ENCODE data around the gene RPL6. TPM values are rescaled to one million over a fixed set of nuclear protein-coding genes. Genes with fewer than 3 reads are reported as not detected.

Gene RPL6
- total RNA-seq, 1 experiment from 2014 or later, result 969 TPM

DNA sequence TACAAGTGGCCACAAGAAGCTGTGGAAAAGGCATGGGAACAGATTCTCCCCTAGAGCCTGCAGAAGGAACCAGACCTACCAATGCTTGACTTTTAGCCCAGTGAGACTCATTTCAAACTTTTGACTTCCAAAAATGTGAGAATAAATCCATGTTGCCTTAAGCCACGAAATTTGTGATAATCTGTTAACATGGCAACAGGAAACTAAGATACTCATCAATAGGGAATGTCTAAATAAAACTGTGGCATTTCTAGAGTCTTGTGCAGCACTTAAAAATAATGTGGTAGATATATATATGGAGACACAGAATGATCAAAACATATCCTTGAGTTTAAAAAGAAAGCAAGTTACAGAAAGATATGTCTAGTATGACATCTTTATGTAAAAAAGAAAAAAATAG is 39.2 kb downstream of the RPL6 start:
- ChIA-PET CTCF (no interaction called here), POLR2A (no interaction called here)
- intact Hi-C loops (cut with micrococcal nuclease; ENCODE audit: unreplicated experiment), result no loop called here
- no peak overlapping the region for H3K27ac ChIP-seq (ENCODE audit: low read length)
- TF ChIP-seq TCF7L2 (IDR thresholded peaks at IDR 0.05; ENCODE audit: low read depth, low read length) (no peak), POLR2AphosphoS5 (IDR thresholded peaks at IDR 0.05; ENCODE audit: low read depth, low read length) (no peak), SIN3A (IDR thresholded peaks at IDR 0.05; ENCODE audit: borderline replicate concordance, insufficient read depth, low read depth, low read length) (no peak)
- TF ChIP-seq, protein P1, sequence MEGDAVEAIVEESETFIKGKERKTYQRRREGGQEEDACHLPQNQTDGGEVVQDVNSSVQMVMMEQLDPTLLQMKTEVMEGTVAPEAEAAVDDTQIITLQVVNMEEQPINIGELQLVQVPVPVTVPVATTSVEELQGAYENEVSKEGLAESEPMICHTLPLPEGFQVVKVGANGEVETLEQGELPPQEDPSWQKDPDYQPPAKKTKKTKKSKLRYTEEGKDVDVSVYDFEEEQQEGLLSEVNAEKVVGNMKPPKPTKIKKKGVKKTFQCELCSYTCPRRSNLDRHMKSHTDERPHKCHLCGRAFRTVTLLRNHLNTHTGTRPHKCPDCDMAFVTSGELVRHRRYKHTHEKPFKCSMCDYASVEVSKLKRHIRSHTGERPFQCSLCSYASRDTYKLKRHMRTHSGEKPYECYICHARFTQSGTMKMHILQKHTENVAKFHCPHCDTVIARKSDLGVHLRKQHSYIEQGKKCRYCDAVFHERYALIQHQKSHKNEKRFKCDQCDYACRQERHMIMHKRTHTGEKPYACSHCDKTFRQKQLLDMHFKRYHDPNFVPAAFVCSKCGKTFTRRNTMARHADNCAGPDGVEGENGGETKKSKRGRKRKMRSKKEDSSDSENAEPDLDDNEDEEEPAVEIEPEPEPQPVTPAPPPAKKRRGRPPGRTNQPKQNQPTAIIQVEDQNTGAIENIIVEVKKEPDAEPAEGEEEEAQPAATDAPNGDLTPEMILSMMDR (IDR thresholded peaks at IDR 0.05), result no peak
- TF ChIP-seq, protein P2, sequence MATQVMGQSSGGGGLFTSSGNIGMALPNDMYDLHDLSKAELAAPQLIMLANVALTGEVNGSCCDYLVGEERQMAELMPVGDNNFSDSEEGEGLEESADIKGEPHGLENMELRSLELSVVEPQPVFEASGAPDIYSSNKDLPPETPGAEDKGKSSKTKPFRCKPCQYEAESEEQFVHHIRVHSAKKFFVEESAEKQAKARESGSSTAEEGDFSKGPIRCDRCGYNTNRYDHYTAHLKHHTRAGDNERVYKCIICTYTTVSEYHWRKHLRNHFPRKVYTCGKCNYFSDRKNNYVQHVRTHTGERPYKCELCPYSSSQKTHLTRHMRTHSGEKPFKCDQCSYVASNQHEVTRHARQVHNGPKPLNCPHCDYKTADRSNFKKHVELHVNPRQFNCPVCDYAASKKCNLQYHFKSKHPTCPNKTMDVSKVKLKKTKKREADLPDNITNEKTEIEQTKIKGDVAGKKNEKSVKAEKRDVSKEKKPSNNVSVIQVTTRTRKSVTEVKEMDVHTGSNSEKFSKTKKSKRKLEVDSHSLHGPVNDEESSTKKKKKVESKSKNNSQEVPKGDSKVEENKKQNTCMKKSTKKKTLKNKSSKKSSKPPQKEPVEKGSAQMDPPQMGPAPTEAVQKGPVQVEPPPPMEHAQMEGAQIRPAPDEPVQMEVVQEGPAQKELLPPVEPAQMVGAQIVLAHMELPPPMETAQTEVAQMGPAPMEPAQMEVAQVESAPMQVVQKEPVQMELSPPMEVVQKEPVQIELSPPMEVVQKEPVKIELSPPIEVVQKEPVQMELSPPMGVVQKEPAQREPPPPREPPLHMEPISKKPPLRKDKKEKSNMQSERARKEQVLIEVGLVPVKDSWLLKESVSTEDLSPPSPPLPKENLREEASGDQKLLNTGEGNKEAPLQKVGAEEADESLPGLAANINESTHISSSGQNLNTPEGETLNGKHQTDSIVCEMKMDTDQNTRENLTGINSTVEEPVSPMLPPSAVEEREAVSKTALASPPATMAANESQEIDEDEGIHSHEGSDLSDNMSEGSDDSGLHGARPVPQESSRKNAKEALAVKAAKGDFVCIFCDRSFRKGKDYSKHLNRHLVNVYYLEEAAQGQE (IDR thresholded peaks at IDR 0.05; ENCODE audit: insufficient read depth in 1 of 2, low read depth in 2 of 2, low read length in 1 of 2), result no peak
- DNase-seq (ENCODE audit: low read depth, low spot score), result no peak
- peaks cover 24% of the 10 kb centered on the region for H3K4me1 ChIP-seq (ENCODE audit: control insufficient read depth, insufficient read depth, low read length)
- no peak overlapping the region for H3K4me3 ChIP-seq (ENCODE audit: low read depth in 2 of 2, low read length in 2 of 2)
- in situ Hi-C loops (cut with HindIII; ENCODE audit: low pct_unique_long_range_greater_than_20kb, low sequenced_read_pairs), result no loop called here
- H3K27me3 ChIP-seq (ENCODE audit: control insufficient read depth, insufficient read depth, low read length), result no peaks in the 10 kb centered on the region
- ATAC-seq, result 0 out of 2 replicates have a peak, but pooled peaks have one; percentile 49
- no TSS peak for BruUV-seq (replicated peaks)
- H3K36me3 ChIP-seq (ENCODE audit: control insufficient read depth, insufficient read depth, low read length), result no peaks in the 10 kb centered on the region
- no peaks in the 10 kb centered on the region for H3K9me3 ChIP-seq (ENCODE audit: control insufficient read depth, insufficient read depth, low read depth, low read length)

DNA sequence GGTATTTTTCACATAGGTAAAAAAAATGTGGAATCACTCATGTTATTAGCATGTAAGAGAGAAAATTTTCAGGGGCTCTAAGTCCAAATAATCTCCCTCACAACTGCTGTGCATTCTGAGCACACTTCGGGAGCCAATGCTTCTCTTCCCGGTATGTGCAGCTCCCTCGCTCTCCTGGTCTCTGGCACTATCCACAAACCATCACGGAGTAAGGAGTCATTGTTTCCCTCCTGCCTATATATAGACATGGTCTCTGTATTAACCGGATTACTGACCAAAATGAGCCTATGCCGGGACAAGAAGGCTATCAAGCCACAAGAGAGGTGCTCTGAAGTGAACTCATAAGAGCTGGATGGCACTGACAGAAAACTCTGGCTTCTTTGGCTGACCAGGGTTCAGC is 40.5 kb downstream of the RPL6 start:
- no peak overlapping the region for H3K27ac ChIP-seq (ENCODE audit: low read length)
- in situ Hi-C loops (cut with HindIII; ENCODE audit: low pct_unique_long_range_greater_than_20kb, low sequenced_read_pairs) (no loop called here), intact Hi-C loops (cut with micrococcal nuclease; ENCODE audit: unreplicated experiment) (loop anchor here (5.0 kb wide), 1 partner anchor 162 kb away; no protein-coding TSS in a partner anchor)
- no peaks in the 10 kb centered on the region for H3K27me3 ChIP-seq (ENCODE audit: control insufficient read depth, insufficient read depth, low read length)
- no peaks in the 10 kb centered on the region for H3K9me3 ChIP-seq (ENCODE audit: control insufficient read depth, insufficient read depth, low read depth, low read length)
- POLR2A ChIA-PET, result no interaction called here
- no peak overlapping the region for H3K4me3 ChIP-seq (ENCODE audit: low read depth in 2 of 2, low read length in 2 of 2)
- H3K4me1 ChIP-seq (ENCODE audit: control insufficient read depth, insufficient read depth, low read length), result peaks cover 23% of the 10 kb centered on the region
- ATAC-seq (no peak), DNase-seq (ENCODE audit: low read depth, low spot score) (no peak)
- CTCF ChIA-PET, result no interaction called here
- TF ChIP-seq, protein P1 (IDR thresholded peaks at IDR 0.05), result no peak
- TF ChIP-seq SIN3A (IDR thresholded peaks at IDR 0.05; ENCODE audit: borderline replicate concordance, insufficient read depth, low read depth, low read length), result no peak
- TF ChIP-seq, protein P2 (IDR thresholded peaks at IDR 0.05; ENCODE audit: insufficient read depth in 1 of 2, low read depth in 2 of 2, low read length in 1 of 2), result no peak
- TF ChIP-seq POLR2AphosphoS5 (IDR thresholded peaks at IDR 0.05; ENCODE audit: low read depth, low read length), result no peak
- TF ChIP-seq TCF7L2 (IDR thresholded peaks at IDR 0.05; ENCODE audit: low read depth, low read length), result no peak
- no TSS peak for BruUV-seq (replicated peaks)
- no peaks in the 10 kb centered on the region for H3K36me3 ChIP-seq (ENCODE audit: control insufficient read depth, insufficient read depth, low read length)

Measured in Panc1 (cell line).